Measurements from ENCODE around the gene BORCS8. TPM values are rescaled to one million over a fixed set of nuclear protein-coding genes. Genes with fewer than 3 reads are reported as not detected.

BORCS8 gene
- total RNA-seq, 4 donors from 2014 or later: 4.4 to 15.2 (median 10.9) TPM

DNA sequence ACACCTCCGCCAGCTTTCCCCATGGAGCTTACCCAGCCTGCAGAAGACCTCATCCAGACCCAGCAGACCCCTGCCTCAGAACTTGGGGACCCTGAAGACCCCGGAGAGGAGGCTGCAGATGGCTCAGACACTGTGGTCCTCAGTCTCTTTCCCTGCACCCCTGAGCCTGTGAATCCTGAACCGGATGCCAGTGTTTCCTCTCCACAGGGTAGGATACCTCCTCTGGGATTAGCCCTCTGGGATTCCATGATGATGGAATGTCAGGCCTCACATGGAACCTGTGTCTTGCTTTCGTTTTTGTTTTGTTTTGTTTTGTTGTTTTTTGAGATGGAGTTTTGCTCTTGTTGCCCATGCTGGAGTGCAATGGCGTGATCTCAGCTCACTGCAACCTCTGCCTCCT, 2.0 kb upstream of the BORCS8 start:
- no peak overlapping the region for H3K4me3 ChIP-seq (ENCODE audit: low read depth, poor library complexity, severe bottlenecking)
- 63 to 71% methylated on average over 5 of the region's 5 CpGs for WGBS, 2 donors
- intact Hi-C loops (cut with DNase I; ENCODE audit: low total_unique reads): no loop called here
- no peak for DNase-seq (ENCODE audit: low spot score in 2 of 2)
- TF ChIP-seq POLR2A (IDR thresholded peaks at IDR 0.05): no peak
- TF ChIP-seq CTCF (IDR thresholded peaks at IDR 0.05): no peak

- intact Hi-C loops (cut with DNase I; ENCODE audit: low total_unique reads): no loop called here
- TF ChIP-seq CTCF (IDR thresholded peaks at IDR 0.05) (no peak), POLR2A (IDR thresholded peaks at IDR 0.05) (no peak)
- 0 to 1% methylated on average over 22 of the region's 22 CpGs for WGBS, 2 donors
- H3K4me3 ChIP-seq (ENCODE audit: low read depth, poor library complexity, severe bottlenecking): peak overlapping the region; percentile 69
- DNase-seq (ENCODE audit: low spot score in 2 of 2): no peak
Observed at GRCh38 chr19:19192910-19193423, 1.0 kb upstream of the BORCS8 start.

- no peak for DNase-seq (ENCODE audit: low spot score in 2 of 2)
- 0 to 1% methylated on average over 17 of the region's 17 CpGs for WGBS, 2 donors
- intact Hi-C loops (cut with DNase I; ENCODE audit: low total_unique reads): no loop called here
- TF ChIP-seq CTCF (IDR thresholded peaks at IDR 0.05) (no peak), POLR2A (IDR thresholded peaks at IDR 0.05) (no peak)
- H3K4me3 ChIP-seq (ENCODE audit: low read depth, poor library complexity, severe bottlenecking): peak overlapping the region; percentile 89
Observed at GRCh38 chr19:19191768-19192077, 229 bp downstream of the BORCS8 start.

DNA sequence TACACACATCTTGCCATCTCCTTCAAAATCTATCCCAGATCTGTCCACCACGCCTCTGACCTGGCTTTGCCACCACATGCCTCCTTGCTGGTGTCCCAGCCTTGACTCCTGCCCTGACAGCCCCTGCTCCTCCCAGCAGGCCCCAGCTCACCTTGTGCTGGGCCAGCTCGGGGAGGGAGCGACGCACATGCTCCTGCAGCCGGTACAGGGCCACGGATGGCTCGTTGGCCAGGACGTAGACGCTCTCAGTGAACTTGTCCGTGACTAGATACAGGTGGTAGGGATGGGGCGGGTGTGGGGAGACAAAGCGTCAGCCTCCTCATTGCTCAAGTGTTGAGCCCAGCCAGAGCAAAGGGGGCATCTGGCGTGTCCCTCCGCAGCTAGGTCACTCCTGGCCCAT, 5.2 kb downstream of the BORCS8 start:
- TF ChIP-seq CTCF (IDR thresholded peaks at IDR 0.05) (no peak), POLR2A (IDR thresholded peaks at IDR 0.05) (no peak)
- no peak for DNase-seq (ENCODE audit: low spot score in 2 of 2)
- WGBS, 2 donors: 92 to 99% methylated on average over 14 of the region's 14 CpGs
- H3K4me3 ChIP-seq (ENCODE audit: low read depth, poor library complexity, severe bottlenecking): no peak overlapping the region
- intact Hi-C loops (cut with DNase I; ENCODE audit: low total_unique reads): no loop called here

GRCh38 chr19:19185853-19186740, 5.9 kb downstream of the BORCS8 start:
- TF ChIP-seq CTCF (IDR thresholded peaks at IDR 0.05) (no peak), POLR2A (IDR thresholded peaks at IDR 0.05) (no peak)
- no peak for DNase-seq (ENCODE audit: low spot score in 2 of 2)
- intact Hi-C loops (cut with DNase I; ENCODE audit: low total_unique reads): no loop called here
- 63 to 69% methylated on average over 8 to 9 of the region's 9 CpGs for WGBS, 2 donors
- no peak overlapping the region for H3K4me3 ChIP-seq (ENCODE audit: low read depth, poor library complexity, severe bottlenecking)
